ENCODE measurements around the gene TRAP1. TPM values are rescaled to one million over a fixed set of nuclear protein-coding genes. Genes with fewer than 3 reads are reported as not detected.
A peak's percentile ranks its signal among the peaks of the same experiment; 100 is the strongest.

TRAP1 gene
- total RNA-seq (2021; ENCODE audit: unreplicated experiment) (416 TPM), Bru-seq, nascent RNA (percentile 83 among the genes with signal in this experiment), BruChase-seq, experiment 1, labeled RNA remaining after a 6-hour chase (percentile 86 among the genes with signal in this experiment), BruChase-seq, experiment 2, labeled RNA remaining after a 2-hour chase (percentile 87 among the genes with signal in this experiment)
- 490 and 552 TPM in 2 replicates for polyA plus RNA-seq (2012)
- long read RNA-seq, transcript TRAP1-212 (13 exons, 2,309 nt) = minor isoform, 19 of 1,203 reads
- long read RNA-seq, transcript TRAP1-201 (18 exons, 2,296 nt) = major isoform, 1,008 of 1,203 reads
- long read RNA-seq, partial matches to known transcripts = 100 of 1,203 reads
- long read RNA-seq, other reads (novel, unspliced or antisense) = 69 of 1,203 reads

DNA sequence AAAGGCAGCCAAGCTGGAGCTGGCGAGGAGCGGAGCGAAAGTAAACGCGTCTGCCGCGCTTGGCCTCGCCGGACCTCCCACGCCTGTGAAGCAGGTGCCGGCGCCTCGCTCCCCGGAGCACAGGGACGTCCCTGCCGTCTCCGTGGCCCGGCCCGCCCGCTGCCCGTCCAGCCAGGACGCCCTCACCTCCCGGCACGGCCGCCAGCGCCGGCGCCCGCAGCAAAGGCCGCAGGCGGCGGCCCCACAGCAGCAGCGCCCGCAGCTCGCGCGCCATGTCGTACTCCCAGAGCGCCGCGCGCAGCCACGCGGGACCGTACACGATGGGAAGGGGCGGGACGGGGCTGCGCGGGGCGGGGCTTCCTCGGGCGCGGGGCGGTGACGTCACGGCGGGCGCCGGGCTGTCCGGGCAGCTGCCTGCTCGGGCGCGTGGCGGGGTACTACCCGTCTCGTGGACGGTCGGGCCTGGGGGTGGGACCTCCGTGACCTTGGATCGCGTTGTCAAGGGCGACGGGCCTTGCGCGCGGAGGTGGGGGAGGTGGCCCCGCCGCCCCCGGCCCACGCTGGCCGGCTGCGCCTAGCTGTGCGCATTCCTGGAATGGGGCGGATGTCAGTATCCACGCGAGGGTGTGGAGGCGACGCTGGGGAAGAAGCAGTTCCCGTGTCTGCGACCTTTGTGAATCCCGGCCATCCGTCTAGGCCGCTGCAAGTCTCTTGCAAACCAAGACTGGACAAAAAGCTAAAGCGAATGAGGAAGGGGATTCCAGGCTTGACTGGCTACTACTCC lies at the start of gene TRAP1:
Gene TRAP1, minus strand, starts transcription at position 290 of the 784 bp plus-strand sequence. Its CDS starts 16 bp downstream, at position 274.
- Histone ChIP-seq H3K36me3 (ENCODE audit: control insufficient read depth in 1 of 2, insufficient read depth in 2 of 2, low read length in 2 of 2) (peaks cover under 1 to 15% of the 10 kb centered on the region in 2 experiments; a peak in 1 of 4 replicates), H4K20me1 (ENCODE audit: insufficient read depth) (peaks cover 8% of the 10 kb centered on the region; the same call in 1 of the 2 replicates), H3K4me1 (ENCODE audit: control insufficient read depth in 1 of 2, insufficient read depth in 2 of 2, low read length in 2 of 2) (peaks cover 7 to 19% of the 10 kb centered on the region in 2 experiments), H3K9me2 (ENCODE audit: insufficient read depth) (no peaks in the 10 kb centered on the region), H3K27ac (ENCODE audit: low read depth, low read length) (peak within 1 kb of the TSS; percentile 82), H3K4me3 (replicated peaks in 1 of 2; ENCODE audit: low read depth in 1 of 2, low read length in 2 of 2) (peak within 1 kb of the TSS; percentile 79 to 95), H3K9ac (ENCODE audit: low read length) (peak within 1 kb of the TSS; percentile 99), H3K79me2 (ENCODE audit: insufficient read depth, low read length) (peaks cover 50% of the 10 kb centered on the region), H3K27me3 (ENCODE audit: insufficient read depth, low read length) (no peaks in the 10 kb centered on the region), H3K9me3 (ENCODE audit: control insufficient read depth in 1 of 2, insufficient read depth in 1 of 2, low read depth in 1 of 2, low read length in 2 of 2) (no peaks in the 10 kb centered on the region), H2AFZ (ENCODE audit: low read depth, low read length, poor library complexity, severe bottlenecking) (peak within 1 kb of the TSS; percentile 35), H3K4me2 (ENCODE audit: low read length) (peak within 1 kb of the TSS; percentile 77)
- intact Hi-C loops (cut with micrococcal nuclease) = no loop called here
- ChIA-PET RAD21 (ENCODE audit: low non-redundant PET in 1 of 2, low total read pairs in 2 of 2, uncharacterized antibody in 2 of 2, unreplicated experiment in 2 of 2) (no interaction called here), POLR2A (no interaction called here), CTCF (interaction anchor here (0.5 kb wide), 1 partner anchor 25 kb away, joined by 3 read pairs; no protein-coding TSS in a partner anchor)
- BruUV-seq (replicated peaks) = no TSS peak
- ATAC-seq (peak; percentile 92), DNase-seq (ENCODE audit: low read depth, low spot score) (peak; percentile 49)
- TF ChIP-seq SRF (IDR thresholded peaks at IDR 0.05; ENCODE audit: low read depth) (peak; percentile 84), ZNF274 (IDR thresholded peaks at IDR 0.05; ENCODE audit: low read depth, low read length) (no peak), TCF7L2 (IDR thresholded peaks at IDR 0.05; ENCODE audit: borderline replicate concordance, extremely low read depth, insufficient read depth, insufficient read length) (no peak), YY1 (IDR thresholded peaks at IDR 0.05; ENCODE audit: extremely low read depth, insufficient replicate concordance, low read depth, low read length) (peak; percentile 91), CEBPB (IDR thresholded peaks at IDR 0.05; ENCODE audit: low read depth) (no peak), POLR2AphosphoS5 (IDR thresholded peaks at IDR 0.05; ENCODE audit: low read depth, low read length) (peak; percentile 96), CBX3 (IDR thresholded peaks at IDR 0.05; ENCODE audit: low read depth) (no peak), EZH2 (IDR thresholded peaks at IDR 0.05) (no peak), RAD21 (IDR thresholded peaks at IDR 0.05; ENCODE audit: low read depth) (no peak), SP1 (IDR thresholded peaks at IDR 0.05; ENCODE audit: low read depth) (peak; percentile 71), FOSL1 (IDR thresholded peaks at IDR 0.05; ENCODE audit: low read depth) (no peak), EZH2phosphoT487 (IDR thresholded peaks at IDR 0.05; ENCODE audit: borderline replicate concordance) (no peak), ELF1 (IDR thresholded peaks at IDR 0.05; ENCODE audit: borderline replicate concordance, low read depth) (no peak), SIN3A (IDR thresholded peaks at IDR 0.05; ENCODE audit: low read depth) (peak; percentile 94), EGR1 (IDR thresholded peaks at IDR 0.05; ENCODE audit: low read depth) (no peak), POLR2A (IDR thresholded peaks at IDR 0.05; ENCODE audit: borderline replicate concordance, extremely low read depth, insufficient read depth, insufficient read length) (peak; percentile 90), JUND (IDR thresholded peaks at IDR 0.05) (no peak)
- TF ChIP-seq, protein P1, sequence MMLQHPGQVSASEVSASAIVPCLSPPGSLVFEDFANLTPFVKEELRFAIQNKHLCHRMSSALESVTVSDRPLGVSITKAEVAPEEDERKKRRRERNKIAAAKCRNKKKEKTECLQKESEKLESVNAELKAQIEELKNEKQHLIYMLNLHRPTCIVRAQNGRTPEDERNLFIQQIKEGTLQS (IDR thresholded peaks at IDR 0.05) = no peak
- TF ChIP-seq, protein P2, sequence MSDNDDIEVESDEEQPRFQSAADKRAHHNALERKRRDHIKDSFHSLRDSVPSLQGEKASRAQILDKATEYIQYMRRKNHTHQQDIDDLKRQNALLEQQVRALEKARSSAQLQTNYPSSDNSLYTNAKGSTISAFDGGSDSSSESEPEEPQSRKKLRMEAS (IDR thresholded peaks at IDR 0.05) = peak; percentile 95
- TF ChIP-seq, protein P3, sequence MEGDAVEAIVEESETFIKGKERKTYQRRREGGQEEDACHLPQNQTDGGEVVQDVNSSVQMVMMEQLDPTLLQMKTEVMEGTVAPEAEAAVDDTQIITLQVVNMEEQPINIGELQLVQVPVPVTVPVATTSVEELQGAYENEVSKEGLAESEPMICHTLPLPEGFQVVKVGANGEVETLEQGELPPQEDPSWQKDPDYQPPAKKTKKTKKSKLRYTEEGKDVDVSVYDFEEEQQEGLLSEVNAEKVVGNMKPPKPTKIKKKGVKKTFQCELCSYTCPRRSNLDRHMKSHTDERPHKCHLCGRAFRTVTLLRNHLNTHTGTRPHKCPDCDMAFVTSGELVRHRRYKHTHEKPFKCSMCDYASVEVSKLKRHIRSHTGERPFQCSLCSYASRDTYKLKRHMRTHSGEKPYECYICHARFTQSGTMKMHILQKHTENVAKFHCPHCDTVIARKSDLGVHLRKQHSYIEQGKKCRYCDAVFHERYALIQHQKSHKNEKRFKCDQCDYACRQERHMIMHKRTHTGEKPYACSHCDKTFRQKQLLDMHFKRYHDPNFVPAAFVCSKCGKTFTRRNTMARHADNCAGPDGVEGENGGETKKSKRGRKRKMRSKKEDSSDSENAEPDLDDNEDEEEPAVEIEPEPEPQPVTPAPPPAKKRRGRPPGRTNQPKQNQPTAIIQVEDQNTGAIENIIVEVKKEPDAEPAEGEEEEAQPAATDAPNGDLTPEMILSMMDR (IDR thresholded peaks at IDR 0.05 in 2 of 3, conservative IDR thresholded peaks at IDR 0.05 in 1 of 3; ENCODE audit: borderline replicate concordance in 1 of 3, insufficient read depth in 1 of 3, low read depth in 2 of 3, low read length in 2 of 3) = no peak
- TF ChIP-seq, protein P4, sequence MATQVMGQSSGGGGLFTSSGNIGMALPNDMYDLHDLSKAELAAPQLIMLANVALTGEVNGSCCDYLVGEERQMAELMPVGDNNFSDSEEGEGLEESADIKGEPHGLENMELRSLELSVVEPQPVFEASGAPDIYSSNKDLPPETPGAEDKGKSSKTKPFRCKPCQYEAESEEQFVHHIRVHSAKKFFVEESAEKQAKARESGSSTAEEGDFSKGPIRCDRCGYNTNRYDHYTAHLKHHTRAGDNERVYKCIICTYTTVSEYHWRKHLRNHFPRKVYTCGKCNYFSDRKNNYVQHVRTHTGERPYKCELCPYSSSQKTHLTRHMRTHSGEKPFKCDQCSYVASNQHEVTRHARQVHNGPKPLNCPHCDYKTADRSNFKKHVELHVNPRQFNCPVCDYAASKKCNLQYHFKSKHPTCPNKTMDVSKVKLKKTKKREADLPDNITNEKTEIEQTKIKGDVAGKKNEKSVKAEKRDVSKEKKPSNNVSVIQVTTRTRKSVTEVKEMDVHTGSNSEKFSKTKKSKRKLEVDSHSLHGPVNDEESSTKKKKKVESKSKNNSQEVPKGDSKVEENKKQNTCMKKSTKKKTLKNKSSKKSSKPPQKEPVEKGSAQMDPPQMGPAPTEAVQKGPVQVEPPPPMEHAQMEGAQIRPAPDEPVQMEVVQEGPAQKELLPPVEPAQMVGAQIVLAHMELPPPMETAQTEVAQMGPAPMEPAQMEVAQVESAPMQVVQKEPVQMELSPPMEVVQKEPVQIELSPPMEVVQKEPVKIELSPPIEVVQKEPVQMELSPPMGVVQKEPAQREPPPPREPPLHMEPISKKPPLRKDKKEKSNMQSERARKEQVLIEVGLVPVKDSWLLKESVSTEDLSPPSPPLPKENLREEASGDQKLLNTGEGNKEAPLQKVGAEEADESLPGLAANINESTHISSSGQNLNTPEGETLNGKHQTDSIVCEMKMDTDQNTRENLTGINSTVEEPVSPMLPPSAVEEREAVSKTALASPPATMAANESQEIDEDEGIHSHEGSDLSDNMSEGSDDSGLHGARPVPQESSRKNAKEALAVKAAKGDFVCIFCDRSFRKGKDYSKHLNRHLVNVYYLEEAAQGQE (IDR thresholded peaks at IDR 0.05; ENCODE audit: low read depth) = no peak
